Activated gamma-delta T cell treated with anti-CD3 and anti-CD28 coated beads, Interleukin-2, amount 50 U/mL, for 16 hours (primary cell): Measurements from ENCODE around the gene TPK1.
"Not testable (repeated sequence)": the region's sequence is repeated elsewhere in the genome, so short reads cannot be mapped to it uniquely, and the experiment has no call there.

Source experiments
- DNase-seq: peaks from one replicate; pipeline ENCODE4 v3.0.0-alpha.2; 2020; ENCODE audit warnings: low read depth

TPK1 gene

DNA sequence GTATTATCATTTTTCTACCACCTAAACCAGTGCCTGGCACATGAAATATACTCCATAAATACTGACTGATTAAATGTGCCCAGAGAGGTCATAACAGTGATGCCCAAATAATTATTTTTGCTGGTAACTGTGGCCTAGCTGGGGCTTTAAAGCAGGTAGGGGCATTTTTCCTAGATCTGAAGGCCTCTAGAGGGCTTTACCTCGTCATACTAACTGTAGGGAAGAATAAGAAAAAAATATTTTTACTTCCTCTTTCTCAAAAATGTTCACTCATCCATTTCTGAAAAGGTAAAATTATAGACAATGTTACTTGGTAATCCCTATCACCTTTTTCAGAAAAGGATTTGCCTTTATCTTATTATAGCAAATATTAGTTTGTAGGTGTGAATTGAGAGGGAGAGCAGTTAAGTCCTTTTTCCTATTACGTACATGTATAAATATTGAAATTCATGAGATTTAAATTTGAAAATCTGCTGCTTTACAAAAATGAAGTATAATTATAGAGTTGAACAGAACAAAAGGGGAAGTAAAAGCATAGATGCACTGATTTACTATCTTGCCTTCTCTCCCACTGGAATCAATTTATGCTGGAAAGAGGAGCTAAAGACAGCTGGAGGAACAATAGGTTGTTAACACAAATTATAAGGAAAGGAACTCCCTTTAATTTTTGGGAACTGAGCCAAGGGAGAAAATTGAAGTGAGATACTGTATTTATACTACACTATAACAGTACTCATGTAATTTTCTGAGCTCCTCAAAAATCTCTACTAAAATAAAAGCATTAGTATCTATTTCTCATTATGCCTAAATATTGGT is 360.8 kb downstream of the TPK1 start:
- no peak for DNase-seq

DNA sequence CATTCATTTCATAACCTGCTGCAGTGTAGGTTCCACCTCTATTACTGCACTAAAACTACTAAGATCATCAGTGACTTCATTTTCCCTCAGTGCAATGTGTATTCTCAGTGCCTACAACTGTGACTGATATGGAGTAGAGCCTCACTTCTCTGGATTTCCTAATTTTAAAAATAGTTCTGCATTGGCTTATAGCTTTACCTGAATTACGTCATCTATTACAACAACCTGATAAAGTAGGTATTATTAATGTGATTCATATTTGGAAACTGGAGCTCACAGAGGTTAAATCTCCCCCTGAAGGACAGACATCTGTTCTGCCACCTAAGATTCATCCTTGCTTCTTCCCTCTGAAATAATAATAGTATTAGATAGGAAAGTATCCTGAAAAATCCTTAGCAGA is 361.5 kb downstream of the TPK1 start:
- no peak for DNase-seq

DNA sequence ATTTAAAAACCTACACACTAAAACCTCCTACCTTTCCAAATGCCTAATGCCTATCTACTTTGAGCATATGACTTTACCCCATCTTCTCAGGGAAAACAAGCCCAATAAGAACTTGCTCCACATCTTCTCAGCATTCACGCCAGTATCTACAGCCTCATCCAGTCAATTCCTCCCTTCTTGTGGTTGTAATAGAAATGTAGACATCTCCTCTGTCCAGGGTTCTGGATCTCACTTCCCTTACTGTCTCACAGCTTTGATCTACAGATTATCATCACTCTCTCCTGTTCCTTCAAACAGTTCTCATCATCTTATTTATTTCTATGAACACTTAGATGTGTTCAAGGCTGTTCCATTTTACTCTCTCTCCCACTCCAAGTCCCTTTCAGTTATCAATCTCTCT is 361.9 kb downstream of the TPK1 start:
- DNase-seq = no peak

DNA sequence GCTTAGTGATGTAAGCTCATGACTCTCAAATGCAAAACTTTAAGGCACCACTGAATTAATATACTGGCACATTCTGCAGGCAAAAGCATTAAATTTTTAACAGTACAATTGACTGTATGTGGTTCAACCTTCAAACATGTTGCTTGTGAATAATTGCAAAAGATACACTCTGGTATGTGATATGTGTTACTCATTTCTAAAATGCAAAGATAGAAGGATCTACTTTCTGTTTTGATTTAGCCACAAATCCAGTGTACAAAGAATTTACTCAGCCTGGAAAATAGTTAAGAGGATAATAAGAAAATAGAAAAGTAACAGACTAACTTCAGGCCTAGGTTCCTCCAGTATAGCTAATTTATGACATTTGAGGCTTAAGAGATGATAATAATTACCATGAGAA is 365.8 kb downstream of the TPK1 start:
- no peak for DNase-seq

- DNase-seq = no peak
Observed at GRCh38 chr7:144468990-144469732, 366.7 kb downstream of the TPK1 start.

DNA sequence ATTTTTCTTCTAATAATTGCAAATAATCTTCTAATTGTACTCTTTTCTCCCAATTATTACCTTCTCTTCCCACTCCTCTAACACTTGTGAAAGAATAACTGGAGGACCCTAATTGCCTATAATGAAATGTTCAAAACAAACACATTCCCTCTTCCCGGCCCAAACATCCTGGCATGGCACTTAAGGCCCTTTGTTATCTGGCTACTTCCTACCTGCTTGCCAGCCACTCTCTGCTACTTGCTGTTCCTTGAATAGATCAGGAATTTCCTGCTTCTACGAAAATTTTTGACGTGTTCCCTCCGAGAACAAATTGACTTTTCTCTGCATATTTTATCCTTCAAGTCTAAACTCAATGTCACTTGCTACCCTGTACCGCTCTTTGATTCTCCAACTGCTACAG is 376.2 kb downstream of the TPK1 start:
- no peak for DNase-seq

DNA sequence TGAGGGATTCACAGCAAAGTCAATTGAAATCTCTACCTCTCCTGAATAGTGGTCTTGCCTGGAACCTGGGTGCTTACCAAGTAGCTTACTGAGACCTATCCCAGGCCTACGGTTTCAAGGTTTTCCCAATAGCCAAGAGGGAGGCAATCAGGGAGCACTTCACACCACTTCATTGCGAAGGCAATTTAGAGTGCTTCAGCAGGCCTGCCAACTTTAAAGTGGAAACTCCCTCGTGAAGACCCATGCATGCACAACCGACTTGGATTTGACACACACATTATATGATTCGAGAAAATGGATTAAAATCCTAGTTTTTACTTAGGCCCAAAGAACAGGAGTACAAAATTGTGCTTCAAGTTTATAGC is 380.8 kb downstream of the TPK1 start:
- DNase-seq = no peak

GRCh38 chr7:144454256-144455039 is 381.4 kb downstream of the TPK1 start:
- no peak for DNase-seq

DNA sequence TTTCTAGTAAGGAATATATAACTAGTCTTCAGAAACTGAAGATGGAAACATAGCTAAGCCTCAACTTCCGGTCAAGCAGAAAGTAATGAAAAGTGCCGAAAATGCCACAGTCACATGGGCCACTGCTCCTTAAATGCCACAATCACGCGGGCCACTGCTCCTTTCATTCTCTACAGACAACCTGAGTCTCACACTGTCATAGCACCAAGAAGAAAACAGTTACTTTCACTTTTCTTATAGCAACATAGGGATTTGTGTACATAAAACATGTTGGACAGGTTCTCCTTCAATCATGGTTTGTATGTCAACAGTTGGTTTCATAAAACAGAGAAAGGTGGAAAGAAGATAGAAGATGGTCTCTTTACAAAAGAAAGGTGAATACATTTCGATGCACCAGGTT is 383.8 kb downstream of the TPK1 start:
- no peak for DNase-seq

DNA sequence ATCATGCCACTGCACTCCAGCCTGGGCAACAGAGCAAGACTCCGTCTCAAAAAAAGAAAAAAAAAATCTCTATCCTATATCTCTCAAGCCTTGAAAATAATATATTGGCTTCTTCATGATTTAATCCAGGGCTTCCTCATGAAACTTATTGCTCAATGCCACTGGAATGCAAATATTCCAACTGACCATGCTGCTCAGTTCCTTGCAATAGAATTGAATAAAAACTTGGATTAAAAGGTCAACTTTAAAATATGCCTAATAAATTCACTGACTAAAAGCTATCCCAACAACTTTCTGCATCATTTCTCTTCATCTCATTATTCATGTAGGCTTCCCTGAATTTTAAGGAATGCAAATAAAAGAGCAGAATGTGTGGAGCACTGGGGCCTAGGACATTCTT is 390.3 kb downstream of the TPK1 start:
- DNase-seq = no peak

- DNase-seq = no peak
Observed at GRCh38 chr7:144439717-144440205, 396.1 kb downstream of the TPK1 start.

DNA sequence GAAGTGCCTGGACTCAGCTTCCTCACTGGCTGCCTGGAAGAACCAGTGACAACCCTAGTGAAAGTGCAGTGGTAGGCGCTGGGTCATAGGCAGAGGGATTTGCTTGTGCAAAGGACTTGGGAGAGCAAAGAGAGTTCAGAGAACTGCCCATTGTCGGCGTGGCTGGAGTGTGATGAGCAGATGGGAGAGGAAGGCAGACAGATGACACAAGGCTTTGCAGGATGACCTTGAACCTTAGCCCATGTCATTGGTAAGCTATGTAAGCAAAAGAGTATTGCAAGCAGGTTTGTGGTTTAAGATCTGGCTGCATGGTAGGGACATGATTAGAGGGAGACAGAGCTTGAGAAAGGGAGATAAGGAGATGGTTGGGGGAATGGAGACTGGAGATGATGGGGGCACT is 397.1 kb downstream of the TPK1 start:
- no peak for DNase-seq

DNA sequence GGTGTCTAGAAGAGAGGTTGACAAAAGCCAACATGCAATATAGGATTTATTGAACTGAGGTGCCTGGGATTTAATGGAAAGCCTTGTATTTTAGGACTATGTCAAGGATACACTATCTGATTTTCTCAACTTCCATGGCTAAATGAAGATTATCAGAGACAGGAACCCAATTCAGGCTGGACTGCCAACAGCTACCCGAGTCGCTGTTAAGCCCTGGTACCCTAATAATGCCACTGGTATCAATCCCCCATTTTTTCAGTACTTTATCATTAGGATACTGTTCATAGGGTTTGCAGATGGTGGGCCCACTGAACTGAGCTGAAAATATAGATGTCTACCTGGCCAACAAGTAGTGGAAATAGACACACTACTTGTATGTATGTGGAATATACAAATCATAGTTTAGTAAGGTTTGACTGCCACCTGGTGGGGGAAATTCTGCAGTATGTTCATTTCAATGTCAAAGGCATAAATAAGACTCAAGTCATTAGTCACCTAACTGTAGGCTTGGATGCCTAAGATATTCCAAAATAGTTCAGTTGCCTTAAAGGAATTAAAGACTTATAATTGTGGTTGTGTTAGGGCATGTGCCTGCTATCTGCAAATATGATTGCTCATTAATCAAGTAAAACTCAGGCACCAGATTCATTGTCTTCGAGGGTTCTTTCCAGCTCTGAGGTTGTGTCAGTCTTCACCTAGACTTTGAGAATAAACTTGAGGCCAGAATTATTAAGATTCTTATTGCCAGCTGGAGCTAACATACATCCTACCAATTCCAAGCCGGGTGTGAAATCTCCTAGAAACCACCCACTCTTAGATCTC is 398.3 kb downstream of the TPK1 start:
- no peak for DNase-seq

DNA sequence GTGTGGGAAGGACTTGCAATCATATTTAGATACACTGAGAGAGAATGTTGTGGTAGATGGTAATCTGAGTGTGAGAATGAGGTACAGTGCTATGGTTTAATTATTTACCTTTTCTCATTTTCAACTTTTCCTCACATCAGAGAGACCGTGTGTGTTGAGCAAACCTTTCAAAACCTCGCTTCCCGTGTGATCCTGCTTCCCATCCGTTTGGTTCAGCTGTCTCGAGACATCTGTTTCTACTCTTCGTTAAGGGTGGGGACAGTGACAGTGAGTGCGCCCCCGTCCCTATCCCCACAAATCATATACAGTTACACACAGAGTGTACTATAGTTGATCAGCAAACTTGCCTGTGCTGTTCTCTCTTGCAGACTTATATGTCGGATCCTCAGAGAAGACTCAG is 399.4 kb downstream of the TPK1 start:
- no peak for DNase-seq

- DNase-seq = no peak
Observed at GRCh38 chr7:144428431-144428830, 407.4 kb downstream of the TPK1 start.

DNA sequence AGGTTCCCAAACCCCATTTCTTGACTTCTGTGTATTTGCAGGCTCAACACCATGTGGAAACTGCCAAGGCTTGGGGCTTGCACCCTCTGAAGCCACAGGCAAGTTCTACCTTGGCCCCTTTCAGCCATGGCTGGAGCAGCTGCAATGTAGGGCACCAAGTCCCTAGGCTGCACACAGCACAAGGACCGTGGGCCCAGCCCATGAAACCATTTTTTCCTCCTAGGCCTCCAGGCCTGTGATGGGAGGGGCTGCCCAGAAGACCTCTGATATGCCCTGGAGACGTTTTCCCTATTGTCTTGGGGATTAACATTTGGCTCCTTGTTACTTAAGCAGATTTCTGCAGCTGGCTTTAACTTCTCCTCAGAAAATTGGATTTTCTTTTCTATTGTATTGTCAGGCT is 408.3 kb downstream of the TPK1 start:
- not testable (repeated sequence) for DNase-seq

DNA sequence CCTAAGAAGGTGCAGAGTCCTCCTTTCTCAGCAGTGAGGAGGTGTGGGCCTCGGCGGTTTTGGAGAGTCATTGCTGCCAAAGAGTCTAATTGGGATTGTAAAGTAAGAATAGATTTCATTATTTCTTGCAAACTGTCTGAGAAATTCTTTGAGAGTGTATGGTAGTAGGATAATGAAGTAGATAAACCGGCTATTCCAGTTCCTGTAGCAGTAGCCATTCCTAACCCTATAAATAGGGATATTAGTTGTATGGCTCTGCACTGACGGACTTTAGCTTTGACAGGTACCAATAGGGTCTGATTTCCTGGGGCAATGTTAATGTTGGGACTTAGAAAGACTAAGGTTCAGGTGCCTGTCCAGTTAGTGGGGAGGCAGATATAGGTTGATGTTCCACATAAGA is 416.9 kb downstream of the TPK1 start:
- DNase-seq = not testable (repeated sequence)

- no peak for DNase-seq
Observed at GRCh38 chr7:144416341-144416740, 419.5 kb downstream of the TPK1 start.

GRCh38 chr7:144415858-144416257 is 420.0 kb downstream of the TPK1 start:
- DNase-seq = no peak

DNA sequence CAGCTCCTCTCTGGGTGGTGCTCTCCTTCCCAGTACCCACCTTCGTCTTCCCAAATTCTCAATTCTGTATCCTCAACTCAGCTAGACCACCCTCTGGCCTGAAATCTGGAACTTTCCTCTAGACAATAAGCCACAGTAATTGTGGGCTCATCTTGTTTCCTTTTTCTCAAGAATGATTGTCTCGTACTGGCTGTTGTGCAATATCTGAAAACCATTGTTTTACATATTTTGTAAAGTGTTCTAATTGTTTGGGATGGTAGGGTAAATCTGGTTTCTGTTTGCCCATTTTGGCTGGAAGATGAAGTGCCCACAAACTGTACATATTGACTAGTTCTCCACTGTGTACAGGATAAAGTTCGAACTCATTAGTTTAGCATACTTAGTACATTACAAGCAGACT is 421.0 kb downstream of the TPK1 start:
- DNase-seq = no peak

GRCh38 chr7:144410441-144410840 is 425.4 kb downstream of the TPK1 start:
- DNase-seq = no peak

DNA sequence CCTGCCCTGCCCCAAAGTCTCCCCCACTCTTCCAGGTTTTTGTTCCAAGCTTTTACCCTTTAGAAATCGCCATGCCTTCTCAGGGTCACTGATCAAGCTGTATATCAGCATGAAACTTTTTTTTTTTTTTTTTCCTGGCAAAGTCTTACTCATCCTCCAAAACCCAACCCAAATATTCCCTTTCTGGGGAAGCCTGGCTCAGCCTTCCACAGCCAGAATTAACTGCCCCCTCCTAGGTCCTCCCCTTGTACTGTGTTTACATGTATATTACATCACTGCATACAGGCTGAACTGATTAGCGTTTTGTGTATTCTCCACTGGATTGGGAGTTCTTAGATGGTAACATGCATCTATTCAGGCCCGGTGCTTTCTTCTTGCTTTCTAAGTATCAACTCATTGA is 427.7 kb downstream of the TPK1 start:
- no peak for DNase-seq
